H1 (cell line): ENCODE data around the gene SCN3A. TPM values are rescaled to one million over a fixed set of nuclear protein-coding genes. Genes with fewer than 3 reads are reported as not detected.

Source experiments
- CTCF ChIA-PET: fragments of 300-600 bp; sonication (Branson Sonifier 250); formaldehyde crosslinking; loops from one replicate; lab custom pipeline; 2021; ENCODE audit not compliant: partially characterized antibody; lab: Charles Lee
- POLR2A ChIA-PET: fragments of 300-600 bp; sonication (Branson Sonifier 250); formaldehyde crosslinking; loops from one replicate; lab custom pipeline; 2021; ENCODE audit warnings: inconsistent platforms; ENCODE audit not compliant: partially characterized antibody; lab: Charles Lee
- DNase-seq, 2 experiments: peaks; one replicate each; pipeline versions ENCODE4 v3.0.0 to v3.0.0-alpha.2; 2010 to 2022; ENCODE audit warnings: low spot score in 2 of 2, low read depth in 1 of 2, mixed read lengths in 1 of 2
- FAIRE-seq: peaks from 2 replicates; lab custom pipeline; 2011; peaks lifted over from hg19 to GRCh38; lab: Jason Lieb, UNC
- H2AFZ ChIP-seq: 2 replicates; pipeline ENCODE4 v1.8.1; 2012; ENCODE audit warnings: low read length, inconsistent platforms
- H2AK5ac ChIP-seq: 2 replicates; pipeline ENCODE4 v1.6.1; 2013; ENCODE audit warnings: low read depth, low read length
- H2BK120ac ChIP-seq: replicated peaks from 2 replicates; pipeline ENCODE3; 2013; ENCODE audit warnings: low read depth, low read length, inconsistent platforms
- H2BK12ac ChIP-seq: 2 replicates; pipeline ENCODE4 v1.6.1; 2013; ENCODE audit warnings: low read depth, low read length
- H2BK15ac ChIP-seq: 2 replicates; pipeline ENCODE4 v1.6.1; 2013; ENCODE audit warnings: low read length
- H2BK20ac ChIP-seq: 2 replicates; pipeline ENCODE4 v1.6.1; 2013; ENCODE audit warnings: low read length
- H2BK5ac ChIP-seq: 2 replicates; pipeline ENCODE4 v1.6.1; 2013; ENCODE audit warnings: low read depth, low read length
- H3K14ac ChIP-seq: 2 replicates; pipeline ENCODE4 v1.6.1; 2013; ENCODE audit warnings: inconsistent platforms; ENCODE audit not compliant: insufficient read length
- H3K18ac ChIP-seq: 2 replicates; pipeline ENCODE4 v1.6.1; 2013; ENCODE audit warnings: low read length; ENCODE audit errors: extremely low read depth
- H3K23ac ChIP-seq: 2 replicates; pipeline ENCODE4 v1.6.1; 2013; ENCODE audit warnings: inconsistent platforms; ENCODE audit not compliant: insufficient read length
- H3K23me2 ChIP-seq: 2 replicates; pipeline ENCODE4 v1.6.1; 2013; ENCODE audit warnings: low read depth, low read length
- H3K27ac ChIP-seq: 2 replicates; pipeline ENCODE4 v1.6.1; 2011; ENCODE audit warnings: low read depth, low read length, inconsistent platforms
- H3K27me3 ChIP-seq, 4 experiments: replicated peaks in 1 of 4; 1 replicate in 1 of 4; 2 replicates in 3 of 4; pipeline versions ENCODE4 v1.6.1 to v1.8.1; 2011 to 2013; ENCODE audit warnings: low read length in 3 of 4, mild to moderate bottlenecking in 3 of 4, inconsistent platforms in 2 of 4, mixed read lengths in 2 of 4, moderate library complexity in 1 of 4; ENCODE audit not compliant: control insufficient read depth in 3 of 4, insufficient read depth in 3 of 4; ENCODE audit errors: extremely low read depth in 1 of 4
- H3K36me3 ChIP-seq, 4 experiments: 2 replicates each; pipeline versions ENCODE4 v1.6.1 to v1.8.1; 2011 to 2013; ENCODE audit warnings: mild to moderate bottlenecking in 4 of 4, low read length in 3 of 4, moderate library complexity in 2 of 4, control low read depth in 1 of 4, inconsistent platforms in 1 of 4; ENCODE audit not compliant: insufficient read depth in 4 of 4, control insufficient read depth in 2 of 4
- H3K4ac ChIP-seq: replicated peaks from 2 replicates; pipeline ENCODE3; 2013; ENCODE audit warnings: low read length, low read depth, mixed read lengths, inconsistent platforms; ENCODE audit not compliant: insufficient read length
- H3K4me1 ChIP-seq, 4 experiments: replicated peaks in 1 of 4; 1 replicate in 1 of 4; 2 replicates in 3 of 4; pipeline versions ENCODE4 v1.6.1 to v1.8.1; 2011 to 2013; ENCODE audit warnings: low read length in 3 of 4, inconsistent platforms in 2 of 4, mixed read lengths in 1 of 4; ENCODE audit not compliant: insufficient read depth in 4 of 4, control insufficient read depth in 3 of 4
- H3K4me2 ChIP-seq, 2 experiments: 2 replicates each; pipeline versions ENCODE4 v1.6.1 to v1.8.1; 2011 to 2013; ENCODE audit warnings: low read depth in 2 of 2, low read length in 2 of 2, control low read depth in 1 of 2, inconsistent platforms in 1 of 2, mild to moderate bottlenecking in 1 of 2; ENCODE audit not compliant: insufficient read depth in 1 of 2
- H3K4me3 ChIP-seq, 4 experiments: fragments of 200-600, 300-600 bp in 1 of 4; sonication (generic), shearing (Covaris generic), sonication (Bioruptor Twin) in 1 of 4; 2 replicates each; pipeline versions ENCODE4 v1.5.1 to v1.8.1; 2011 to 2016; ENCODE audit warnings: low read length in 4 of 4, low read depth in 3 of 4, control low read depth in 2 of 4, inconsistent platforms in 2 of 4, mild to moderate bottlenecking in 2 of 4, mixed read lengths in 1 of 4, moderate library complexity in 1 of 4; ENCODE audit not compliant: insufficient read depth in 2 of 4; ENCODE audit errors: extremely low read depth in 1 of 4
- H3K56ac ChIP-seq: replicated peaks from 2 replicates; pipeline ENCODE3; 2013; ENCODE audit warnings: low read depth, mild to moderate bottlenecking, mixed read lengths, low read length, inconsistent platforms; ENCODE audit not compliant: insufficient read length
- H3K79me1 ChIP-seq: 2 replicates; pipeline ENCODE4 v1.6.1; 2013; ENCODE audit warnings: low read depth, low read length, control low read depth
- H3K79me2 ChIP-seq, 2 experiments: 2 replicates each; pipeline versions ENCODE4 v1.6.1 to v1.8.1; 2012 to 2013; ENCODE audit warnings: low read length in 2 of 2, mild to moderate bottlenecking in 2 of 2, inconsistent platforms in 1 of 2; ENCODE audit not compliant: insufficient read depth in 2 of 2, control insufficient read depth in 1 of 2
- H3K9ac ChIP-seq, 4 experiments: replicated peaks in 1 of 4; 1 replicate in 1 of 4; 2 replicates in 3 of 4; pipeline versions ENCODE4 v1.6.1 to v1.8.1; 2011 to 2013; ENCODE audit warnings: low read depth in 3 of 4, low read length in 3 of 4, control low read depth in 2 of 4, mild to moderate bottlenecking in 2 of 4, moderate library complexity in 2 of 4, inconsistent platforms in 1 of 4; ENCODE audit errors: extremely low read depth in 1 of 4
- H3K9me3 ChIP-seq, 2 experiments: 2 replicates each; pipeline versions ENCODE4 v1.6.1 to v1.8.1; 2012 to 2013; ENCODE audit warnings: mild to moderate bottlenecking in 2 of 2, moderate library complexity in 2 of 2, control low read depth in 1 of 2, inconsistent platforms in 1 of 2, low read depth in 1 of 2, low read length in 1 of 2, mixed read lengths in 1 of 2; ENCODE audit not compliant: insufficient read depth in 2 of 2
- H4K20me1 ChIP-seq, 2 experiments: replicated peaks in 1 of 2; 2 replicates each; pipeline versions ENCODE3 to v1.8.1; 2011 to 2013; ENCODE audit warnings: inconsistent platforms in 2 of 2, low read length in 2 of 2, mild to moderate bottlenecking in 1 of 2; ENCODE audit not compliant: insufficient read depth in 2 of 2, control insufficient read depth in 1 of 2
- H4K5ac ChIP-seq: 2 replicates; pipeline ENCODE4 v1.6.1; 2013; ENCODE audit warnings: low read length, low read depth, mixed read lengths, inconsistent platforms; ENCODE audit not compliant: insufficient read length
- H4K8ac ChIP-seq: 2 replicates; pipeline ENCODE4 v1.8.0; 2013; ENCODE audit warnings: mild to moderate bottlenecking, moderate library complexity, low read length, inconsistent platforms; ENCODE audit not compliant: insufficient read depth; ENCODE audit errors: extremely low read depth
- H4K91ac ChIP-seq: replicated peaks from 2 replicates; pipeline ENCODE3; 2013; ENCODE audit warnings: low read length, mixed read lengths, inconsistent platforms; ENCODE audit not compliant: insufficient read length
- BCL11A ChIP-seq, 2 experiments: IDR thresholded peaks; one replicate each; pipeline ENCODE4 v1.6.1; 2011; ENCODE audit warnings: low read depth in 2 of 2, low read length in 2 of 2, mild to moderate bottlenecking in 2 of 2
- CBX5 ChIP-seq: fragments of 300-800, 300-1000 bp; sonication (generic); IDR thresholded peaks from 2 replicates; pipeline ENCODE4 v1.7.1; 2016; ENCODE audit warnings: antibody characterized with exemption, low read length, low read depth
- CTCF ChIP-seq, 3 experiments: IDR thresholded peaks; 1 replicate in 2 of 3; 2 replicates in 1 of 3; pipeline versions ENCODE4 v1.5.1 to v1.6.1; 2011; ENCODE audit warnings: low read length in 3 of 3, mild to moderate bottlenecking in 3 of 3, inconsistent platforms in 2 of 3, low read depth in 1 of 3, moderate library complexity in 1 of 3; ENCODE audit not compliant: insufficient read depth in 1 of 3; ENCODE audit errors: control extremely low read depth in 1 of 3
- E2F6 ChIP-seq: IDR thresholded peaks from 2 replicates; pipeline ENCODE4 v1.6.1; 2012; ENCODE audit warnings: inconsistent platforms
- RBBP5 ChIP-seq: IDR thresholded peaks from 2 replicates; pipeline ENCODE4 v1.7.1; 2012; ENCODE audit warnings: low read depth, mild to moderate bottlenecking, inconsistent platforms, low read length, moderate library complexity, borderline replicate concordance
- SAP30 ChIP-seq: fragments of 300-600 bp; sonication (generic); IDR thresholded peaks from 2 replicates; pipeline ENCODE4 v1.7.1; 2012; ENCODE audit warnings: low read length, moderate library complexity, mild to moderate bottlenecking, inconsistent platforms; ENCODE audit not compliant: insufficient read depth, insufficient replicate concordance
- WGBS, 2 experiments: shearing (Covaris generic) in 1 of 2; methylation state at CpG; one replicate each; pipeline versions ENCODE4 v1.1.6 to v1.1.7; 2013 to 2015; ENCODE audit warnings: low lambda C conversion rate in 2 of 2, mixed read lengths in 2 of 2, inconsistent platforms in 1 of 2, low coverage in 1 of 2, missing lambda C conversion rate in 1 of 2; ENCODE audit not compliant: insufficient replicate concordance in 2 of 2, insufficient coverage in 1 of 2, insufficient read length in 1 of 2; ENCODE audit errors: extremely low coverage in 1 of 2, missing lambda C conversion rate in 1 of 2; 5-methylcytosine and 5-hydroxymethylcytosine counted together
- polyA plus RNA-seq, 7 experiments: library from polyadenylated mRNA; depleted of rRNA in 3 of 7; stranded (reverse) in 5 of 7; unstranded in 2 of 7; fragments of >200 nt in 5 of 7; fragments of 200-250 nt in 2 of 7; gene quantifications; 1 replicate in 5 of 7; 2 replicates in 1 of 7; 4 replicates in 1 of 7; pipeline versions ENCODE4 v1.2.1 to v1.2.3, GENCODE V29; 2011 to 2013; ENCODE audit warnings: missing spikeins in 2 of 7, mixed read lengths in 2 of 7
- total RNA-seq: library from RNA; stranded (reverse); fragmentation: NEBNext Ultra II Directional; extraction: Animal tissue kit (Norgen Biotek cat#: 25700); gene quantifications from 2 replicates; pipeline ENCODE4 v1.2.1, GENCODE V29; 2021

The SCN3A gene
- total and polyA plus RNA-seq, 2 of the 8 experiments (the other 6 are each of a cell fraction or from before 2014, with no cell fraction given), result 0.02 TPM; not detected in 1

GRCh38 chr2:165248238-165248637, 44.4 kb upstream of the SCN3A start:
- Histone ChIP-seq H3K27ac (no peak overlapping the region), H2AK5ac (no peak overlapping the region), H2BK5ac (no peak overlapping the region), H3K36me3 (no peaks in the 10 kb centered on the region), H3K18ac (no peak overlapping the region), H2BK120ac (no peak overlapping the region), H3K4me1 (no peaks in the 10 kb centered on the region), H3K27me3 (no peaks in the 10 kb centered on the region), H3K4me3 (no peak overlapping the region), H3K56ac (no peak overlapping the region), H3K23ac (no peak overlapping the region), H3K4me2 (no peak overlapping the region), H2AFZ (no peak overlapping the region), H3K79me2 (no peaks in the 10 kb centered on the region), H3K14ac (no peak overlapping the region), H3K9ac (no peak overlapping the region), H3K4ac (no peak overlapping the region), H4K8ac (no peak overlapping the region), H3K23me2 (no peaks in the 10 kb centered on the region; the same call in 1 of the 2 replicates), H3K9me3 (no peaks in the 10 kb centered on the region), H2BK15ac (no peak overlapping the region), H2BK20ac (no peak overlapping the region), H4K20me1 (no peaks in the 10 kb centered on the region), H2BK12ac (no peak overlapping the region), H4K5ac (no peak overlapping the region), H3K79me1 (no peaks in the 10 kb centered on the region), H4K91ac (no peak overlapping the region)
- ChIA-PET POLR2A (no interaction called here), CTCF (interaction anchor here (1.2 to 2.6 kb wide), 2 partner anchors 9 to 31 kb away, joined by 3 to 19 read pairs; partner anchors contain the start of gene SCN2A)
- DNase-seq (no peak), FAIRE-seq (no peak)
- WGBS, 2 experiments, result 90 to 100% methylated on average over 2 of the region's 2 CpGs
- TF ChIP-seq CBX5, result no peak
- no peak for TF ChIP-seq RBBP5
- TF ChIP-seq CTCF (IDR thresholded peaks at IDR 0.05; ENCODE audit: control extremely low read depth in 1 of 3, insufficient read depth in 1 of 3, low read depth in 1 of 3, low read length in 3 of 3), result no peak
- no peak for TF ChIP-seq SAP30
- no peak for TF ChIP-seq BCL11A (IDR thresholded peaks at IDR 0.05; ENCODE audit: low read depth in 2 of 2, low read length in 2 of 2)
- no peak for TF ChIP-seq E2F6
